Choroid plexus epithelial cell (primary cell): Measurements from ENCODE around the gene CFD.
"Not testable (repeated sequence)": the region's sequence is repeated elsewhere in the genome, so short reads cannot be mapped to it uniquely, and the experiment has no call there.

Source experiments
- DNase-seq: peaks from one replicate; pipeline ENCODE4 v3.0.0-alpha.2; 2010; ENCODE audit warnings: low read depth
- H3K4me3 ChIP-seq: 2 replicates; pipeline ENCODE4 v1.5.1; 2011; ENCODE audit warnings: low read depth, mild to moderate bottlenecking, control low read depth, low read length, moderate library complexity
- TF ChIP-seq, protein P1 (sequence below): conservative IDR thresholded peaks from 2 replicates; pipeline ENCODE4 v1.5.1; 2011; ENCODE audit warnings: low read depth, mild to moderate bottlenecking, control low read depth, inconsistent platforms, low read length, moderate library complexity

The CFD gene

GRCh38 chr19:876780-877314 lies 17.4 kb downstream of the CFD start:
- TF ChIP-seq, protein P1, sequence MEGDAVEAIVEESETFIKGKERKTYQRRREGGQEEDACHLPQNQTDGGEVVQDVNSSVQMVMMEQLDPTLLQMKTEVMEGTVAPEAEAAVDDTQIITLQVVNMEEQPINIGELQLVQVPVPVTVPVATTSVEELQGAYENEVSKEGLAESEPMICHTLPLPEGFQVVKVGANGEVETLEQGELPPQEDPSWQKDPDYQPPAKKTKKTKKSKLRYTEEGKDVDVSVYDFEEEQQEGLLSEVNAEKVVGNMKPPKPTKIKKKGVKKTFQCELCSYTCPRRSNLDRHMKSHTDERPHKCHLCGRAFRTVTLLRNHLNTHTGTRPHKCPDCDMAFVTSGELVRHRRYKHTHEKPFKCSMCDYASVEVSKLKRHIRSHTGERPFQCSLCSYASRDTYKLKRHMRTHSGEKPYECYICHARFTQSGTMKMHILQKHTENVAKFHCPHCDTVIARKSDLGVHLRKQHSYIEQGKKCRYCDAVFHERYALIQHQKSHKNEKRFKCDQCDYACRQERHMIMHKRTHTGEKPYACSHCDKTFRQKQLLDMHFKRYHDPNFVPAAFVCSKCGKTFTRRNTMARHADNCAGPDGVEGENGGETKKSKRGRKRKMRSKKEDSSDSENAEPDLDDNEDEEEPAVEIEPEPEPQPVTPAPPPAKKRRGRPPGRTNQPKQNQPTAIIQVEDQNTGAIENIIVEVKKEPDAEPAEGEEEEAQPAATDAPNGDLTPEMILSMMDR: no peak
- no peak overlapping the region for H3K4me3 ChIP-seq
- no peak for DNase-seq

DNA sequence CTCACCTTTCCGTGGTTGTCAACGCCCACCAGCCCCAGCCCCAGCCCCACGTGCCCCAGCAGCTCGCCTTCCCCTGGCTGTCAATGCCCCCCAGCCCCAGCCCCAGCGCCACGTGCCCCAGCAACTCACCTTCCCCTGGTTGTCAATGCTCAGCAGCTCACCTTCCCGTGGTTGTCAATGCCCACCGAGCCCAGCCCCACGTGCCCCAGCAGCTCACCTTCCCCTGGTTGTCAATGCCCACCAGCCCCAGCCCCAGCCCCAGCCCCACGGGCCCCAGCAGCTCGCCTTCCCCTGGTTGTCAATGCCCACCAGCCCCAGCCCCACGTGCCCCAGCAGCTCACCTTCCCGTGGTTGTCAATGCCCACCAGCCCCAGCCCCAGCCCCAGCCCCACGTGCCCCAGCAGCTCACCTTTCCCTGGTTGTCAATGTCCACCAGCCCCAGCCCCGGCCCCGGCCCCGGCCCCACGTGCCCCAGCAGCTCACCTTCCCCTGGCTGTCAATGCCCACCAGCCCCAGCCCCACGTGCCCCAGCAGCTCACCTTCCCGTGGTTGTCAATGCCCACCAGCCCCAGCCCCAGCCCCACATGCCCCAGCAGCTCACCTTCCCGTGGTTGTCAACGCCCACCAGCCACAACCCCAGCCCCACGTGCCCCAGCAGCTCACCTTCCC lies 18.7 kb downstream of the CFD start:
- H3K4me3 ChIP-seq, DNase-seq: not testable (repeated sequence)

DNA sequence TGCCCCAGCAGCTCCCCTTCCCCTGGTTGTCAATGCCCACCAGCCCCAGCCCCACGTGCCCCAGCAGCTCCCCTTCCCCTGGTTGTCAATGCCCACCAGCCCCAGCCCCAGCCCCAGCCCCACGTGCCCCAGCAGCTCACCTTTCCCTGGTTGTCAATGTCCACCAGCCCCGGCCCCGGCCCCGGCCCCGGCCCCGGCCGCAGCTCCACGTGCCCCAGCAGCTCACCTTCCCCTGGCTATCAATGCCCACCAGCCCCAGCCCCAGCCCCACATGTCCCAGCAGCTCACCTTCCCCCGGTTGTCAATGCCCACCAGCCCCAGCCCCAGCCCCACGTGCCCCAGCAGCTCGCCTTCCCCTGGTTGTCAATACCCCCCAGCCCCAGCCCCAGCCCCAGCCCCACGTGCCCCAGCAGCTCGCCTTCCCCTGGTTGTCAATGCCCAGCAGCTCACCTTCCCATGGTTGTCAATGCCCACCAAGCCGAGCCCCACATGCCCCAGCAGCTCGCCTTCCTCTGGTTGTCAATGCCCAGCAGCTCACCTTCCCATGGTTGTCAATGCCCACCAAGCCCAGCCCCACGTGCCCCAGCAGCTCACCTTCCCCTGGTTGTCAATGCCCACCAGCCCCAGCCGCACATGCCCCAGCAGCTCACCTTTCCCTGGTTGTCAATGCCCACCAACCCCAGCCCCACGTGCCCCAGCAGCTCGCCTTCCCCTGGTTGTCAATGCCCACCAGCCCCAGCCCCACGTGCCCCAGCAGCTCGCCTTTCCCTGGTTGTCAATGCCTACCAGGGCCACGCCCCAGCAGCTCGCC lies 19.5 kb downstream of the CFD start:
- not testable (repeated sequence) for DNase-seq, H3K4me3 ChIP-seq

DNA sequence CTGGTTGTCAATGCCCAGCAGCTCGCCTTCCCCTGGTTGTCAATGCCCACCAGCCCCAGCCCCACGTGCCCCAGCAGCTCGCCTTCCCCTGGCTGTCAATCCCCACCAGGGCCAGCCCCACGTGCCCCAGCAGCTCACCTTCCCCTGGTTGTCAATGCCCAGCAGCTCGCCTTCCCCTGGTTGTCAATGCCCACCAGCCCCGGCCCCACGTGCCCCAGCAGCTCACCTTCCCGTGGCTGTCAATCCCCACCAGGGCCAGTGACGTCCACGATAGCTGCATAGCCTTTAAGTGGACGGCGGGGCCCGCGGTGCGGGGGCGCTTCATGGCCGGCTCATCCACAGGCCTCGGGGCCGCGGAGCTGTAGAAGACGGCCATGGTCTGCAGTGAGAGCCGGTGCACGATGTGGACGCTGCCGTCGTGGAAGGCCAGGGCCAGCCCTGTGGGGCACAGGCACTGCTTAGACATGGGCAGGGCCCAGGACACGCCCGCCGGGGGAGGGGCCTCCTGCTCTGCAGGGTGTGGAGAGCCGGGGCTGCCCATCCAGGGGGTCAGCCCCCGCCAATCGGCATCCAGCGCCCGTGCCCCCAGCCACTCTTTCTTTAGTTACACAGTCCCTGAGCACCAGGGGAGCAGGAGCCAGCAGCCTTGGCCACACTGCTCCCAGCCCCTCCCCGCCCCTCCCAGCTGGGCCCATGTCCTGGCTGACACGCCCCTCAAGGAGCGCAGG lies 20.4 kb downstream of the CFD start:
- TF ChIP-seq, protein P1: no peak
- no peak overlapping the region for H3K4me3 ChIP-seq
- DNase-seq: no peak

DNA sequence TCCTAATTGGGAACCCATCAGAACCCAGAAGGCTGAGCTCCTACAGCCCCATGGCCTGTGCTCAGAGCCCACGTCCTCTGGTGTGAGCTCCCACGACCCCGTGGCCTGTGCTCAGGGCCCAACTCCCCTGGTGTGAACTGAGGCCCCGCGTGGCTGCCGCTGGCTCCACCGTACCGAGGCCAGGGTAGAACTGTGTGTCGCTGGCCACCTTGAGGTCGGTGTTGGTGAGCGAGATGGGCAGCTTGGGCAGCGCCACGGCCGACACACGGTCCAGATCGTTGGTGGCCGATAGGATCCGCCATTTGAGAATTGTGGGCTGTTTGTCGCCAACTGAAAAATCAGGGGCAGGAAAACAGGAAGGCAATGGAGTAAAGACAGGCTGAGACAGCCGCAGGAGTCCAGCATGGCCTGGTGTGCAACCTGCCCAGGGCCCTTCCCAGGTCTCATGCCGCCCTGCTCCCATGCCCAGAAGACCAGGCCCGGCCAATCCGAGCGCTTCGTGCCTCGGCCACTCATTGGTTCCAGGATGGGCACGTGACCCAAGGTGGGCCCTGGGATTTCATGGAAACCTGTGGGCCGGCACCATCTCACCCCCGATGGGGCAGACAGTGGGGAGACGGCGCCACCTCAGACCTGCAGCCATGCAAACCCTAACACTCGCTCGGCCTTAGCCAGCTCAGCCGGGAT lies 22.1 kb downstream of the CFD start:
- DNase-seq: no peak
- H3K4me3 ChIP-seq: no peak overlapping the region
- TF ChIP-seq, protein P1: no peak

DNA sequence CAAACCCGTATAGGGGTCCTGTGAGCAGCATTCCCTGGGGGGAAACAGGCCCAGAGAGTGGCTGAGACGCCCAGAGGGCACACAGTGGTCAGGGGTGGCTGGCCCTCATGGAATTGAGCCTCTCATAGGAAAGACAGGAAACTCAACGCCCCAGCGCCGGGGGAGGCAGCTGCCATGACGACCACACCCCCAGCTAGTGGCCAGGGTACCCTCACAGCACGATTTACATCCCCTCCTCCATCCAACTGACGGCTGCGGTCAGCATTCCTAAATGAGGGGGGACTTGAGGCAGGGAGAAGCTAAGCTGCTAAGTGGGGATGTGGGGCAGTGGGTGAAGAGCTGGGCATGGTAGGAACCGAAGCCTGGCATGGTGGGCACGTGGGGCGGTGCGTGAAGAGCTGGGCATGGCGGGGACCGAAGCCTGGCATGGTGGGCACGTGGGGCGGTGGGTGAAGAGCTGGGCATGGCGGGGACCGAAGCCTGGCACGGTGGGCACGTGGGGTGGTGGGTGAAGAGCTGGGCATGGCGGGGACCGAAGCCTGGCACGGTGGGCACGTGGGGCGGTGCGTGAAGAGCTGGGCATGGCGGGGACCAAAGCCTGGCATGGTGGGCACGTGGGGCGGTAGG lies 23.5 kb downstream of the CFD start:
- DNase-seq: no peak
- no peak overlapping the region for H3K4me3 ChIP-seq
- TF ChIP-seq, protein P1: no peak

GRCh38 chr19:883661-884211 lies 24.3 kb downstream of the CFD start:
- no peak overlapping the region for H3K4me3 ChIP-seq
- DNase-seq: no peak

More at GRCh38 chr19:883661-884211, 24.3 kb downstream of the CFD start:
- TF ChIP-seq, protein P1: no peak
